Brain pericyte (primary cell): ENCODE results near the gene GABBR1.

Experiments used
- DNase-seq: peaks from one replicate; pipeline ENCODE4 v3.0.0-alpha.2; 2012; ENCODE audit warnings: low read depth, low spot score

Gene GABBR1

GRCh38 chr6:29620630-29621029, 12.4 kb downstream of the GABBR1 start:
- no peak for DNase-seq

GRCh38 chr6:29619578-29620160, 13.3 kb downstream of the GABBR1 start:
- DNase-seq, result no peak

GRCh38 chr6:29617782-29618554, 15.0 kb downstream of the GABBR1 start:
- DNase-seq, result no peak

GRCh38 chr6:29611426-29611825, 21.6 kb downstream of the GABBR1 start:
- no peak for DNase-seq

GRCh38 chr6:29610540-29610939, 22.4 kb downstream of the GABBR1 start:
- no peak for DNase-seq

- DNase-seq, result no peak
These were observed 24.9 kb downstream of the GABBR1 start for GRCh38 chr6:29608131-29608530.

- no peak for DNase-seq
These were observed 29.1 kb downstream of the GABBR1 start for GRCh38 chr6:29603930-29604329.

GRCh38 chr6:29603456-29603855, 29.5 kb downstream of the GABBR1 start:
- DNase-seq, result no peak

- DNase-seq, result no peak
These were observed 30.2 kb downstream of the GABBR1 start for GRCh38 chr6:29602564-29603361.

GRCh38 chr6:29598172-29598747, 34.7 kb downstream of the GABBR1 start:
- no peak for DNase-seq

- DNase-seq, result no peak
These were observed 35.8 kb downstream of the GABBR1 start for GRCh38 chr6:29597184-29597583.

GRCh38 chr6:29596381-29596900, 36.5 kb downstream of the GABBR1 start:
- no peak for DNase-seq

- no peak for DNase-seq
These were observed 39.7 kb downstream of the GABBR1 start for GRCh38 chr6:29593199-29593855.

GRCh38 chr6:29591677-29592076, 41.3 kb downstream of the GABBR1 start:
- DNase-seq, result no peak

- DNase-seq, result no peak
These were observed 42.7 kb downstream of the GABBR1 start for GRCh38 chr6:29590218-29590808.

GRCh38 chr6:29589423-29590048, 43.4 kb downstream of the GABBR1 start:
- no peak for DNase-seq

GRCh38 chr6:29584821-29585220, 48.2 kb downstream of the GABBR1 start, which contains the start of gene OR2H2:
Gene OR2H2 (plus strand): TSS chr6:29585121. CDS start chr6:29587945, 2,824 bp downstream.
- DNase-seq, result no peak

- no peak for DNase-seq
These were observed 55.4 kb downstream of the GABBR1 start for GRCh38 chr6:29577544-29577943.

GRCh38 chr6:29576056-29576455, 56.9 kb downstream of the GABBR1 start:
- no peak for DNase-seq

GRCh38 chr6:29567991-29568390, 65.0 kb downstream of the GABBR1 start:
- no peak for DNase-seq
